Stimulated activated CD8-positive, alpha-beta memory T cell treated with anti-CD3 and anti-CD28 coated beads, Interleukin-4, amount 100 ng/mL, for 1 hour (primary cell): ENCODE results near the gene SKI.
A peak's percentile ranks its signal among the peaks of the same experiment; 100 is the strongest.

Experiments
- DNase-seq, 2 donors: peaks; one replicate each; pipeline ENCODE4 v3.0.0-alpha.2; 2020; ENCODE audit warnings: low read depth in 2 of 2, low spot score in 1 of 2

Gene SKI

DNA sequence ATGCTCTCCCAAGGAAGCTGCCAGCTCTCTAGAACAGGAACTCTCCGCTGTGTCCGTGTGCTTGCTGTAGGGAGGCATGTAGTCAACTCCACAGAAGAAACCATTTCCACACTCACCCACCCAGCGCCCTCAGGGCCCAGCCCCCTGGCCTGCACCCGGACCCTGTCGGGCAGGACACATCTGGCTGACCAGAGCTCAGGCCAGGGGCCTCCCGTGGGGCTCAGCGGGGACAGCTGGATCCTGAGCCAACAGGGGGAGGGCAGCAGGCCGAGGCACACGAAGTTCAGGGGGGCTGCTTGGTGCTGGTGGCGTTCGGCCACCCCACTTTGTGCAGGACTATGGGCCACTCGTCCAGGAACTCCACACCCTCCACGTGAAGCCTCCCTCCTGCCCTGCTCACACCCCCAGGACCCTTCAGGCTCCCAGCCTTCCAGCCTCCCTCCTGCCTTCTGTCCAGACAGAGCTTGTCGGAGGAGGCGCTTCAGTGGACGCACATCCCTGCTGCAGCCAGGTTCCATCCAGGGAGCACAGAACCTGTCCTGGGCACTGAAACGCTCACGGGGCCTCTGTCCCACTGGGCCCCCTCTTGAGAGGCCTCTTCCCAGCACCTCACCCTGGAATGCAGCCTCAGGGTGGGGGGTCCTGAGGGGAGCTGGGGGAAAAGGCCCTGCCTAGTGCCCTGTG, 18.6 kb upstream of the SKI start:
- no peak for DNase-seq

GRCh38 chr1:2210084-2210653, 17.9 kb upstream of the SKI start:
- no peak for DNase-seq

DNA sequence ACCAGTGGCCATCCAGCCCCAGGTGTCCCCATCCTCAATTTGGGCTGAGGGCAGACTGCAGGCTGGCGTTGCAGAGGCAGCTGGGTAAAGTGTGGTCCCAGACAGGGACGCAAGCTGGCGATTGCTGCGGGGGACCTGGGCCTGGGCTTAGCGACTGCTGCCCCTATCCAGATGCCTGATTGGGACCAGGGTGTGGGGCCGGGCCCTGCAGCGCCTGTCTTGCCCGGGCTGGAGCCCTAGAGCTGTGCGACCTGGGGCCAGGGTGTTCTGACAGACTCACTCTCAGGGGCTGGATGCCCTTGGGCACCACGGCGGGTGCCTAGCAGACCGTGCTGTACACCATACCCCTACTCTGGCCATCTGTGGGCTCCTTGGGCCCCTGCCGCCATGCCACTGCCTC, 17.3 kb upstream of the SKI start:
- no peak for DNase-seq

DNA sequence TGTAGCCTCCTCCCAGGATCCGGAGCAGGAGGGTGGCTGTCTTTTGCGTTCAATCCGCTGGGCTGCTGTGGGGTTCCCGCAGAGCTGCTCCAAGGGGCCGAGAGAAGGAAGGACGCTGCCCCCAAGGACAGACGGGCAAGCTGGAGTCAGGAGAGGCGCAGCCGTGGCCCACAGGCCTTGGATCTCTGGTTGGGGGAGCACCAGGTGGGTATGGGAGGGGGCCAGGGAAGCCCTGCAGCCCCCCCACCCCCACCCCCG, 15.9 kb upstream of the SKI start:
- DNase-seq = no peak

DNA sequence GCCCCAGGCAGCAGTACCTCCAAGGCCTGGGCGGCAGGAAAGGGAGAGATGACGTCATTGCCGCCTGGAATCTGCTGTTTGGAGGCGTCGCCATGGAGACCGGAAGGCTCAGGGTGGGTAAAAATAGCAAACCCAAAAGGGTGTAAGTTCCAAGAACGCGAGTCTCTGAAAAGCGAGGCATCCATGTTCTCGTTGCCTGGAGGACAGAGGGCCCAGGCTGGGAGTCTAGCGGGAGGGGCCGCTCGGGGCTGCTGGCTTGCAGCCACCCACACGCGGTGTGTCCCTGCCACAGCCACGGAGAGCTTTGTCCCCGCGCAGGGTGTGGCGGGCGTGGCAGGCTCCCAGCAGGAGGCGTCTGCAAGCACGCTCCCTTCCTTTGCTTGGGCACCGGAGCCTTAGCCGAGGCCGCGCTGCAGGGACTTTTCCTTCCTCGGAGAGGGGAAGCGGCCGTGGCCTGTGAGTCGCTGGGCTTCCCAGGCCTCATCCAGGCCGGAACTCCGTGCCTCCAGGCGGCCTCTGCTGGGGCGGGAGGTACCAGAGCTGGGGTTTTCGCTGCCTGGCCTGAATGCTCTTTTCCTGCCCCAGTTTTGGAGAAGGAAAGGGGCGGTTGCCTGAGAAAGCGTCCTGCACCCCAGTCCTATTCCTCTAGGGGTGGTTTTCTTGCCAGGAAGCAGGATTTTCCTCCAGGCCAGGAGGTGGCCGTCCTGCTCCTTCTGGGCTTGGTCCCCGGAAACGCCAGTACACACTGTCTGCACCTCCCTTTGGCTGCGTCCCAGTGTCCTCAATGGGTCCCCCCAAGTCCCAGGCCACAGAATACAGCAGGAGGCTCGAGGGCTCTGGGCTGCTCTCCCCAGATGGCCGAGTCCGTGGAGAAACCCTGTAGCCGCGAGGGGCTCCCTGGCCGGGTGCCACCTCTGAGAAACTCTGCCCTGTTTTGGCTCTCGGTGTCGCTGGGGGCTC, 15.3 kb upstream of the SKI start:
- DNase-seq = peak in 1 of 2 donors; percentile 35

- no peak for DNase-seq
These were observed 14.3 kb upstream of the SKI start for GRCh38 chr1:2213576-2214505.

DNA sequence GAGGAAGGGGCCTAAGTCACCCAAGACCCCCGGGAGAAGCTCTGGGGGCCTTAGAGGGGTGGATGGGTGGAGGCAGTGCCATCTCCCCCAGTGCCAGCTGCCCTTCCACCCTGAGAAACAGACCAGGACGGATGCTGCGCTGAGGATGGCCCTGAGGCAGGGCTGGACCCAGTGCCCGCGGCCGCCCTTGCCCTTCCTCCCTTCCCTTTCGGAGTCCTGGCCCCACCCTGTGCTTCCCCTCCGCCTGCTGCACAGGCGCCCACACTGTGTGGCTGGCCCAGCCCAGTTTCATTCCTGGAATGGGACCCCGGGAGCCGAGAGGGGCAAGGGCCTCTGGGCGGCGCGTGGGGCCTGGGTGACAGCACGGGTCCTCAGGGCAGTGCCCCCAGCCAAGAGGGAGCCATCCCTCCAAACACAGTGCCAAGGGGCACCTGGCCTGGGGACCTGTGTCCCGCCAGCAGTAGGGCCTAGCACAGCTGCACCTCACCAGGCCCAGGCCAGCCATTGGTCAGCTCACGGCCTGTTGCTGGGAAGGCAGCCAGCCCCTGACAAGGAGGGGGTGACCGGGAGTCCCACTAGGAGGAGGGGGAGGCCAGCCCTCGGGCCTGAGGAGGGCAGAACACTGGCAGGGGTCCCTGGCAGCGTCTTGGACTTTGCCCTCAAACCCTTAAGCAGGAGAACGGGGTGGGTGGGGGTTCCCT, 13.4 kb upstream of the SKI start:
- no peak for DNase-seq

GRCh38 chr1:2215329-2215728, 12.8 kb upstream of the SKI start:
- no peak for DNase-seq

DNA sequence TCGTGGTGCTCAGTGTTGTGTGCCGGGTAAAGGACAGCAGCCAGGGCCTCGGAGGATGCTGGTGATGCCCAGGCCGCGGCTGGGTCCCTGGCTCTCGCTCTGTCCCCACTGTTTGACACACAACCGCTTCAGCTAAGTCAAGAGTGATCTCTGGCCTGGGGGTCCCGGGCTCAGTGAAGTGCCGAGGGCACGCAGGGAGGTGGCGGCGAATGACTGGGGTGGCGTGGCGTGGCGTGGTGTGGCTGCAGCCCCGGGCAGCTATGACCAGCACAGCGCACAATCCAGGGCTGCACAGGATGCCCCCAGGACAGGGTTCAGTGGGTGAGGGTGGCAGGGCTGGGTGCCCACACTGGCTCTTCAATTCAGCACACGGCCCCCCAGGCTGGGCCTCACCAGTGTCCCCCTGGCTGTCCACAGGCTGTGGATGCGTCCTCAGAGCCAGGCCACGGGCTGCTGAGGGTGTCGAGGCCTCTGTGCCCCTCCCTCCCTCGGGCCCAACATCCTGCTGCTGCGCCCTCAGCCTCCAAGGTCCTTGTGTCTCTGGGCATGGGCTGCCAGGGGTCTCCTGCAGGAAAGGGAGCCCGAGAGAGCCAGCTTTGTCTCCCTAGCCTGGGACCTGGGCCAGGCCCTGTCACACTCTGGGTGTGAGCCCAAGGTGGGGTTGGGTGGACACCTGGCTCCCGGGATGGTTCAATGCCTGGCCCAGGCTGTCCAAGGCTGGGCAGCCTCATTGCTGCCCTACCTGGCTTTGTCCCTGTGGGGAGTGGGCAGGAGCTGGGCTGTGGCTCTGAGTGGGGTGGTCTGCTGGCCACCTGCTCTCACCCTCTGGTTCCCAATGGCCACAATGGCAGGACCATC, 12.0 kb upstream of the SKI start:
- DNase-seq = no peak

DNA sequence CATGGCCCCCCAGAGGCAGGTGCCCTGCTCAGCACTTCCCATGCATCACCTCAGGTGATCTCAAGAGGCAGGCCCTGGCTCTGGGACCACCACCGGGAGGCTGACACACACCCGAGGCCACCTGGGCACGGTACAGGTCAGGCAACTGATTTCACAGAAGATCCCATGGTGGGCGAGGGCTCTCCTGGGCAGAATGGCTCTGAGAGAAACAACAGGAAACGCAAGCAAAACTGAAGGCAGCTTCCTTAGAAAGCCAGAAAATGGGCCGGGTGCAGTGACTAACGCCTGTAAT, 11.4 kb upstream of the SKI start:
- no peak for DNase-seq

- no peak for DNase-seq
These were observed 6.8 kb upstream of the SKI start for GRCh38 chr1:2221271-2221670.

- no peak for DNase-seq
These were observed 3.9 kb upstream of the SKI start for GRCh38 chr1:2224170-2224584.

DNA sequence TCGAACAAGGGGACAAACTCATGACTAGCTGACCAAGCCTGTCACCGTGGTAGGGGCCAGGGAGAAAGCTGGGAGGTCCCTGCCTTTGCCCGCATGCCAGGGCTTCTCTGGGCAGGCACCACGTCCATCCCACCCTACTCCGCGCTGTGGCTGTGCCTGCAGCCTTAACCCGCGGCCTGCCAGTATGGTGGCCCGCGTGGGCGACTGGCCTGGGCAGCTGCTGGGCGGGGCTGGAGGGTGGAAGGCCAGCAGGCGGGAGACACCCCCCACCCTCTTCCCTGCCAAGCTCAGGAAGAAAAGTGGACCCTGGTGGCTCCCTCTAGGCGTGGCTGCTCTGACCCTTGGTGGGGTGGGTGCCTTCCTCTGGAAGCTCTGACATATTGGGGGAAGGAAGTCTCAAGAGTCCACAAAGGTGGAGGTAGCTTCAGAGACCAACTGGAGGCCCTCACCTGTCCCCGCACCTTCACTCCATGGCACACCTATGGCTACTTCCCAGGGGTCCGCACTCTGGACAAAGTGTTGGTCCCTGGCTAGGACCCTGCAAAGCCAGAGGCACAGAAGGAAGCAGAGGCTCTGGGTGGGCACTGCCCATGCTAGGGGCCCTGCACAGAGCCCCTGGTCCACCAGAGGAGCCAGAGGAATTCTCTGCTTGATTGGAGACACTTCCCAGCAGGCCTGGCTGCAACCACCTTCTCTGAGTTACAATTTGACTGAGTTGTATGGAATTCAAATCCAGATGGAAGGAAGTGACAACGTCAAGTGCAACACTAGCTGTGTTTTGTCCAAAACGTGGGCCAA, 3.3 kb upstream of the SKI start:
- no peak for DNase-seq

- DNase-seq = no peak
These were observed 1.4 kb upstream of the SKI start for GRCh38 chr1:2226525-2227345.

GRCh38 chr1:2227346-2228156, 568 bp upstream of the SKI start:
- DNase-seq = peak; percentile 73 to 86

GRCh38 chr1:2228694-2229036, 546 bp downstream of the SKI start:
- no peak for DNase-seq

DNA sequence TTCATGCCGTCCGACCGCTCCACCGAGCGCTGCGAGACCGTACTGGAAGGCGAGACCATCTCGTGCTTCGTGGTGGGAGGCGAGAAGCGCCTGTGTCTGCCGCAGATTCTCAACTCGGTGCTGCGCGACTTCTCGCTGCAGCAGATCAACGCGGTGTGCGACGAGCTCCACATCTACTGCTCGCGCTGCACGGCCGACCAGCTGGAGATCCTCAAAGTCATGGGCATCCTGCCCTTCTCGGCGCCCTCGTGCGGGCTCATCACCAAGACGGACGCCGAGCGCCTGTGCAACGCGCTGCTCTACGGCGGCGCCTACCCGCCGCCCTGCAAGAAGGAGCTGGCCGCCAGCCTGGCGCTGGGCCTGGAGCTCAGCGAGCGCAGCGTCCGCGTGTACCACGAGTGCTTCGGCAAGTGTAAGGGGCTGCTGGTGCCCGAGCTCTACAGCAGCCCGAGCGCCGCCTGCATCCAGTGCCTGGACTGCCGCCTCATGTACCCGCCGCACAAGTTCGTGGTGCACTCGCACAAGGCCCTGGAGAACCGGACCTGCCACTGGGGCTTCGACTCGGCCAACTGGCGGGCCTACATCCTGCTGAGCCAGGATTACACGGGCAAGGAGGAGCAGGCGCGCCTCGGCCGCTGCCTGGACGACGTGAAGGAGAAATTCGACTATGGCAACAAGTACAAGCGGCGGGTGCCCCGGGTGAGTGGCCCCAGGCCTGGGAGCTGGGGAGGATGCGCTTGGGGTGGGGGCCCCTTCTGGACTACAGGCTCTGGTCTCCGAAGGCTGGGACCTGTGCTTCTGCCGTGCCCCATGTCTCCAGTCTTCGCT, 1.1 kb downstream of the SKI start:
- DNase-seq = peak in 1 of 2 donors; percentile 32
